GM18508 (cell line): ENCODE results near the gene ENTHD1.
"Not testable (repeated sequence)": the region's sequence is repeated elsewhere in the genome, so short reads cannot be mapped to it uniquely, and the experiment has no call there.

ENCODE experiments used
- ATAC-seq: cut with Tn5 transposase; IDR thresholded peaks from one replicate; pipeline ENCODE4 v1.9.1; 2021; ENCODE audit warnings: moderate number of reproducible peaks; ENCODE audit not compliant: insufficient read depth, unreplicated experiment

The ENTHD1 gene

GRCh38 chr22:39925273-39925672 is 31.7 kb upstream of the ENTHD1 start:
- no peak for ATAC-seq

GRCh38 chr22:39924286-39924685 is 30.7 kb upstream of the ENTHD1 start:
- no peak for ATAC-seq

- no peak for ATAC-seq
Measured at GRCh38 chr22:39923696-39924095, 30.1 kb upstream of the ENTHD1 start.

DNA sequence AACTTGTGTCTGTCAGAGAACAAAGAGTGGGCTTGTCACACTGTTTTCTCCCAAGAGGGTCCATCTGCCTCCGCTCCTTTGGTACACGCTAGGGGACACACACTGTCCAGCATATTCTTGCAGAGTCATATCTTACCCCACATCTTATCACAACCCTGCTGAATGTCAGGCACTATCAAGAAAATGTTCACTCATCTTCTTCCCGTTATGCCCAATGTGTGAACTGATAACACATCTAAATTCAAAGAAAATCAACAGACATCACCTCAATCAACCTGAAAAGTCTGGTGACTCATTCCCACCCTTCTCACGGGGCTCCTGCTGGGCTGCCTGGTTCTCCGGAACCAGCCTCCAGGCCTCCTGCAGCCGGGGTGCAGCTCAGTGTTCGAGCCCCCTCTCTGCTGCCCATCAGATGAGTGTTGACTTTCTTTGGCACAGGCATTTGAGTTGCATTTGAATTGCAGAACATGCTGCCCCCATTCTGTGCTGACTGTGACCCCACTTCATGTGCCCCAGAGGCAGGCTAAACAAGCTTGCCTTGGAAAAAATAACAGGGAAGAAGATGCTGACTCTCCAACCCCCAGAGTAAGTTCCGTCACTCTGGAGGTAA is 26.7 kb upstream of the ENTHD1 start:
- ATAC-seq: no peak

DNA sequence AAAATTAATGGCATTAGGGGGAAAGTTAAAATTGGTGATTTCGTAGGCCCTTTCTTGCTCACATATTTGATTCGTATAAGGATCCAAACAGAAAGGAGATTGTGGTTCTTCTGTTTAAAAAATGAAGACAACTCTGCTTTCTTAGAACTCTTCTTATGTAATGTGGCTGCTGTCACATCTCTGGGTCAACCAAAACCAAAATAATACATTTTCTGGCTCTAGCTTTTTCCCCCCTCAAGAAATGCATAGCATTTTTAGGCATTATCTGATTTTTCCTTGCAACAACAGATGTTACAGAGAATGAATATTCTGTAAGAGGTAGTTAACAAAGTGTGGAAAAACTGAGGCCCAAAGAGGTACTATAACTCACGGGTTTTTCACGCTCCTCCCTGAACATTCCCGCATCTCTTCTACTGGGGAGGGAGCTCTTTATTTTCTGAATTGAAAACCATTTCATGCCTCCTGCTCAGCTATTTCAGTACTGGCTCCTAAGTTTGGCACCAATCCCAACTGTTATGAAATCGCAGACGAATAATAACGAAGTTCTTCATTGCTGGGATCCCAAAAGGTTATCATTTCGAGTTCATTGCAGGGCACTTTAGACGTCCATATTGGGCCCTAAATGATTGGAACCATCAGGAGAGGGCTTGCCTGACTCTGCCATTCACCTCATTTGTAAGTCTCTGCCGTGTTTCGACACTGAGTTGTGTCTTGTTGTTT is 24.4 kb upstream of the ENTHD1 start:
- no peak for ATAC-seq

DNA sequence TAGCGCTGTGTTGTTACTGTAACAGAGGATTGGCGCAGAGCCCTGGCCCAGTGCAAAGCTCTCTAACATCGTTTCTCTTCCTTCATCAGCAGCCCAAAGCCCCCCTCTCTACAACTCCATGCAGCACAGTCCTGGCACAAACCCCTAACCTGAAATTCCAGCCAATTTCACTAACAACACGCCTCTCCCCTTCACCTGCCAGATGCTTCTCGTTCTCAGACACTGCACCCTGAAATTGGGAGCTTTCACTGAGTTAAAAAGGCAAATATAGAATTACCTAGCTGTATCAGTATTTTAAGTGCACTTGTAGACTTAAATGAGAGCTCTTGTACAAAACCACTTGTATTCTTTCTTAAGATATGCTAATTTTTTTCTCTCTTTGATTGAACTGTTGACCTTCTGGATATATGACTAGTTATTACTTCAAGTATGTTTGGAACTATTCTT is 23.7 kb upstream of the ENTHD1 start:
- ATAC-seq: no peak

DNA sequence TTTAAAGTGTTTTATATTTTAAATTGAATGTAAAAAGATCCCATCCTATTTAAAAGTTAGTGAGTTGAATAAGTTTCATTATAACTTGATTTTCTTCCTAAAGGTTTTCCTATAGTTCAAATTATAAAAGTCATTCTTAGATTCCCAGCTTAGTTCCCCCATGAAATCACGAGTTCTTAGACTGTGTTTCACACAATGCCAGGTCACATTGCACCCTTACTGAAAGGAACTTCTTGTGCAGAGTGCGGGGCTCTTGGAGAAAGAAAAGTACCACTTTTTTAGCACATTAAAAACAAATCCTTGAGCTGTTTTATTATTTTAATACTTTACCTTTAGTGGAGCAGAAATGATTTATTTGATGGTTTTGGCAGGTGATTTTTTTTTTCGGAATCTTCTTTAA is 22.9 kb upstream of the ENTHD1 start:
- ATAC-seq: no peak

DNA sequence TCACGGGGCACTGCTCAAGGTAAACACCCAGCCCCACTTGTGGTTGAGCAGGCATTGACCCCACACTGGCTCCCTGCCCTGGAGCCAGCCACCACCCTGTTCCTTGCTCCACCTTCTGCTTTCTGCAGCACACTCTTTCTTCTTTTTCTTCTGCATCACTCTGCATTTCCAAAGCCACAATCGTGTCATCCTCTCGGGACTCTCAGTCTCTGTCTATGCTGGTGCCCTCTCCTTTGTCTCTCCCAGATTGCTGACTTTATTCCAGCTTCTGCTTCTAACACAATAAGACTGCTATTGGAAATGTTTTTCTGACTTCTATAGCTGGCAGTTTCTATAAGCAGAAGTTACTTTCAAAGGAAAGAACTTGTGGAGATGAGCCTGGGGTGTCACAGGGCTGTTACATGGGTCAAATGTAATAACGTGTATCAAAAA is 21.8 kb upstream of the ENTHD1 start:
- no peak for ATAC-seq

DNA sequence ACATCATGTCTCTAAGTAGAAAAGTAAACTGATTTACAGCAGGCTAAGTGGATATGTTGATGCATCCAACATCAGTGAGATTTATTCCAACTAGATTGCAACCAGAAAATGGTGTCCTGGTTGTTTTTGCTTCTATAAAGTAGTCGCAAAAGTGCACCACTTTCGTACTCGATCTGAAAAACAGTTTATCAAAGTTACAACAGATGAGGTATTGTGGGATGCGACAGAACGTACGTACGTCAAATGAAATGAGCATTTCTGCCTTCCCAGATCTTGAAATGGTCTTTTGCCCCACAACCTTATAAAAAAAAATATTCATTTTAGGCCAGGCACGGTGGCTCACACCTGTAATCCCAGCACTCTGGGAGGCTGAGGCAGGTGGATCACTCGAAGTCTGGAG is 21.0 kb upstream of the ENTHD1 start:
- no peak for ATAC-seq

DNA sequence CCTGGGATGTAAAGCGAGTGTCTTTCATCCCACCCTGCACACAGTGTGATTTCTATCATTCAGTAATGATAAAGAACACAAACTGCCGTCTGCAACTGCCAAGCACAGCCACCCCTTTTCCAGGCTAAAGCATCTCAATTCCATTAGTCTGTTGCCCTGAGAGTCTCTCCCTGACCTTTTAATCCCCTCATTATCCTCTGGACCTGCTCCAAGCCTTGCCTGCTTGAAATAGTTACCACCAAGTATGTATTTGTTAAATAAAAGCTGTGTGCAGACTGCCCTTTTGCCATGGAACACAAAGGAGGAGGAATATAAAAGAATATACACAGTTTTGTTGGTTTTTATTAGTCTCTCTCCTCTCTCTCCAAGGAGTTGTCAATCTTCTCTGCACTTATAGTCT is 20.3 kb upstream of the ENTHD1 start:
- no peak for ATAC-seq

GRCh38 chr22:39913321-39913720 is 19.8 kb upstream of the ENTHD1 start:
- ATAC-seq: no peak

- no peak for ATAC-seq
Measured at GRCh38 chr22:39910876-39911613, 17.5 kb upstream of the ENTHD1 start.

- ATAC-seq: no peak
Measured at GRCh38 chr22:39908737-39909136, 15.2 kb upstream of the ENTHD1 start.

- no peak for ATAC-seq
Measured at GRCh38 chr22:39908136-39908535, 14.6 kb upstream of the ENTHD1 start.

DNA sequence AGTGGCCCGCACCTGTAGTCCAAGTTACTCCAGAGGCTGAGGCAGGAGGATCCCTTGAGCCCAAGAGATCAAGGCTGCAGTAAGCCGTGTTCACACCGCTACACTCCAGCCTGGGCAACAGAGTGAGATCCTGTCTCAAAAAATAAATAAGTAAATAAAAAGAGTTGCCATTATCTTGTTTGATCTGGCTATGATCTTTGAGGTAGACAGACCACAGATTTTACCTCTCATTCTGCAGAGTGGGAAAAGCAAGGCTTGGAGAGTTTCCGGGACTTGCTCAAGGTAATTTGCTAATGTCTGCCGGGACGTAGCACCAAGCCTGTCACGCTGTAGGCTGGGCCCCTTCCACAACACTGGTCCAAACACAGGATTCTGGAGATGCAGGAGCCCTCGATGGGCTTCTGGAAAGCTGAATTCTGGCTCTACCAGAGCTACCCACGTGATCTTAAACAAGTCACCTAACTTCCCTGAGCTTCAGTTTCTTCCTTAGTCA is 14.1 kb upstream of the ENTHD1 start:
- ATAC-seq: no peak

DNA sequence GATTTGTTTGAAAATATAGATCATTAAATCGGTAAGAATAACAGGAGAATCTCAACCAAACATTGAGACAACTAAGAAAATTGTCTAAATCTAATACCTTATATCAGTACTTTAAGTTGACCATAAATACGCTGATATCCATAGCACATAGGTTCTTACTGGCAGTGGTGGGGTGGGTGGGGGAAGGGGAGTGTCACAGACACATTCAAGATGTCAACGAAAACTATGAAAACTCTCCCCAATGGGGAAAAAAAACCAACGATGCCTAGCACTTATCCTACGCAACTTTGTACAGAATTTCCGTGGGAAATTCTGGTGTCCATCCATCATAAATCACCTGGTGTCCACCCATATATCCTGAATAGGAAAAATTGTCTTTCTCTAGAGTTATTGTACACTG is 13.5 kb upstream of the ENTHD1 start:
- no peak for ATAC-seq

GRCh38 chr22:39906207-39906606 is 12.6 kb upstream of the ENTHD1 start:
- no peak for ATAC-seq

DNA sequence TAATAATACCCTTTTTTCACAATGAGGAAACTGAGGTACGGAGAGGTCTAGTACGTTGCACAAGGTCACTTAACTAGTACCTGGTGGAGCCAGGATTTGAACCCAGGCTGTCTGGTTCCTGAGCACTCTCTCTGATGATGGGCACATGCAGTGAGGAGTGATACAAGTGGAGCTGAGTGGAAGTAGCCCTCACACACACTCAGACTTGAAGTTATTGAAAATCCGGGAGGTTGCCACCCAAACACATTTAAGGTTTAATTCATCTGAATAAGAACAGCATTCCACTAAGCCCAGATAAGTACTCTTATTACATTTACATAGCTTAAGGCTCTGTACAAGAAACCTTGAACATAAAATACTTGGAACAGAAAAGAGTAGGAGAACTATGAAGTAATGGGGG is 12.1 kb upstream of the ENTHD1 start:
- ATAC-seq: no peak

GRCh38 chr22:39904862-39905261 is 11.3 kb upstream of the ENTHD1 start:
- ATAC-seq: no peak

DNA sequence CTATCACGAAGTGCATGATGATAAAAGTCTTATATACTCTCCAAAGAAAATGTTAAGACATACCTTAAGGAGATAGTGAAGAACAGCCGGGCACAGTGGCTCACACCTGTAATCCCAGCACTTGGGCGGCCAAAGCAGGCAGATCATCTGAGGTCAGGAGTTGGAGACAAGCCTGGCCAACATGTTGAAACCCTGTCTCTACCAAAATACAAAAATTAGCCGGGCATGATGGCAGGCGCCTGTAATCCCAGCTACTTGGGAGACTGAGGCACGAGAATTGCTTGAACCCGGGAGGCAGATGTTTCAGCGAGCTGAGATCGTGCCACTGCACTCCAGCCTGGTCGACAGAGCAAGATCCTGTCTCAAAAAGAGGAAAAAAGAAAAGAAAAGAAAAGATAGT is 10.5 kb upstream of the ENTHD1 start:
- not testable (repeated sequence) for ATAC-seq

GRCh38 chr22:39901565-39902146 is 8.1 kb upstream of the ENTHD1 start:
- no peak for ATAC-seq
